Lower lobe of right lung (tissue), 2 donors: ENCODE results near the gene NISCH. TPM values are rescaled to one million over a fixed set of nuclear protein-coding genes. Genes with fewer than 3 reads are reported as not detected.

Experiments
- ATAC-seq, 2 donors: fragments of 200-7000 bp; cut with Tn5 transposase; one replicate each; pipeline ENCODE4 v1.9.1; 2020 to 2022; ENCODE audit warnings: mild to moderate bottlenecking in 2 of 2, moderate library complexity in 2 of 2
- DNase-seq: peaks from one replicate; pipeline ENCODE4 v3.0.0-alpha.2; 2020
- H3K27ac ChIP-seq: fragments of 200-600 bp; one replicate; pipeline ENCODE4 v1.8.0; 2022
- H3K27me3 ChIP-seq: fragments of 200-600 bp; one replicate; pipeline ENCODE4 v1.8.0; 2022; ENCODE audit warnings: low read depth
- H3K36me3 ChIP-seq: fragments of 200-600 bp; one replicate; pipeline ENCODE4 v1.8.0; 2022; ENCODE audit warnings: mild to moderate bottlenecking
- H3K4me1 ChIP-seq: fragments of 200-600 bp; one replicate; pipeline ENCODE4 v1.8.0; 2022
- H3K4me3 ChIP-seq: fragments of 200-600 bp; one replicate; pipeline ENCODE4 v1.8.0; 2022; ENCODE audit warnings: mild to moderate bottlenecking
- H3K9me3 ChIP-seq: fragments of 200-600 bp; one replicate; pipeline ENCODE4 v1.8.0; 2022
- CTCF ChIP-seq: fragments of 200-600 bp; IDR thresholded peaks from one replicate; pipeline ENCODE4 v1.8.0; 2022; ENCODE audit warnings: antibody characterized with exemption, mild to moderate bottlenecking
- intact Hi-C: fragments of 100-400 bp; cut with DNase I; formaldehyde crosslinking; loops from one replicate; pipeline ENCODE4 v1.11.0; 2022
- total RNA-seq: library from RNA; stranded (reverse); fragmentation: NEBNext Ultra II Directional; extraction: Animal tissue kit (Norgen Biotek cat#: 25700); gene quantifications from one replicate; pipeline ENCODE4 v1.2.1, GENCODE V29; 2021
- donor health status: DM: no; HTN: yes; CAD: no; lungs with severe emphysema.

The NISCH gene
- total RNA-seq, 1 donor from 2014 or later = 90.2 TPM

DNA sequence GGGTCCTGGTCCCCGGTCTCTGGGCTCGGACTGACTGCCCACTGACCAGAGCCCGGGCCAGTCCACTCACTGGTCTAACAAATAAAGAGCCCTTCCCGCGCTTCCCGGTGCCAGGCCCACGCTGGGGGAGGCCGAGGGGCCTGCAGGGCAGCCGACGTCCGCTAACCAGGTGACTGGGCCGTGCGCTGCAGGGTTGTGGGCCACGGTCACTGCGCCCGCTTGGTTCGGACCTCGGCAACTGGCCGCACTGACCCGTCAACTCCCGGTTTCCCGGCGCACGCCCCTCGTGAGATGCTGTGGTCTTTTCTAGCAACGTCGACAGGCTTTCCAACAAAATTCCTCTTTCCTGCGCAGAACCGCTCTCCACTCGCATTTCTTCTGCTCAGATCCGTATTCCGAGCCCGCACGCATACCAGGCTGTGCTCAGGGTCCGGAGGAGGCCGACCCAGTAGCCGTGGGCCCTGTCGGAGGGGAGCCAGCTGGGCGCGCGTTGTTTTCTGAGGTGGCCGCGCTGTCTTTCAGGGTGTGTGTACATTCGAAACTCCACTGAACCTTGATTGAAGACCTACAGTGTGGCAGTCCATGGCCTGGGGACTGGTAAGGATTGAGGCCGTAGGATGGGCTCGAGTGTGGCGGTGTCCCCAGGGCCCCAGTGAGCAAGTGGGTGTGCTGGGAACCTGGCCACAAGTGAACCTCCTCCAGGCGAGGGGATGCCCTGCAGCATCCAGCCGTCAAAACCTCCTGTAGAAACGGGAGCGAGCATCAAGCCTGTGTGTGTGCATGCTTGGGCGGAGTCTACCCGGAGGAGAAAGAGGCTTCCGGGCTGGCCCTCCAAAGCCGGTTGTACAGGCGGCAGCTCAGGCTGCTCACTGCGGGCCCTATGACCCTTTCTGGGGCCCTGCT is 79.1 kb downstream of the NISCH start:
- peaks cover 81% of the 10 kb centered on the region for H3K4me1 ChIP-seq
- peak overlapping the region; percentile 64 for H3K4me3 ChIP-seq
- DNase-seq (no peak), ATAC-seq (no peak)
- H3K27me3 ChIP-seq = no peaks in the 10 kb centered on the region
- no peaks in the 10 kb centered on the region for H3K9me3 ChIP-seq
- H3K27ac ChIP-seq = peak overlapping the region; percentile 77
- H3K36me3 ChIP-seq = no peaks in the 10 kb centered on the region
- intact Hi-C loops = no loop called here
- TF ChIP-seq CTCF = no peak

DNA sequence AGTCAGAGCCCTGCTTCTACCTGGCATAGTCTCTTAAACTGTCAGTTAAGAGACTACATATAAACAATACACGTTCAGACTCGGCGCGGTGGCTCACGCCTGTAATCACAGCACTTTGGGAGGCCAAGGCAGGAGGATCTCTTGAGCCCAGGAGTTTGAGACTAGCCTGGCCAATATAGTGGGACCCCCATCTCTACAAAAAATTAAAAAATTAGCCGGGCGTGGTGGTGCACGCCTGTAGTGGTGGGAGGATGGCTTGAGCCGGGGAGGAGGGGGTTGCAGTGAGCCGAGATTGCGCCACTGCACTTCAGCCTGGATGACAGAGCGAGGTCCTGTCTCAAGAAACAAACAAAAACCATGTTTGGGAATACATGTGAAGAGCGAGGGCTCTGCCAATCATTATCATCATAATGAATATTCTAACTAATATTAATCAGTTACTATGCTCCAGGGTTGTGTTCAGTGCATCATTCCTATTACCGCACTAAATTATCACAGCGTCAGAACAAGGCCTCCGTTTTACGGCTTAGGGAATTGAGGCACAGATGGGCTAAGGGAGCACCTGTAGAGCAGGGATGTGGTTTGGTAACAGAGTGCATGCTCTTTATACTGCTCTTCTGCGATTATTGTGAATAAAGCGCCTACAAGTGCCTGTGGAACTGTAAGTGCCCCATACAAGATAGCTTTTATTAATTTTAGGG is 80.2 kb downstream of the NISCH start:
- Histone ChIP-seq H3K4me3 (peak overlapping the region; percentile 68), H3K9me3 (no peaks in the 10 kb centered on the region), H3K36me3 (peaks cover 8% of the 10 kb centered on the region), H3K27ac (no peak overlapping the region), H3K27me3 (no peaks in the 10 kb centered on the region), H3K4me1 (peaks cover 81% of the 10 kb centered on the region)
- intact Hi-C loops = no loop called here
- ATAC-seq = no peak
- no peak for DNase-seq
- no peak for TF ChIP-seq CTCF

DNA sequence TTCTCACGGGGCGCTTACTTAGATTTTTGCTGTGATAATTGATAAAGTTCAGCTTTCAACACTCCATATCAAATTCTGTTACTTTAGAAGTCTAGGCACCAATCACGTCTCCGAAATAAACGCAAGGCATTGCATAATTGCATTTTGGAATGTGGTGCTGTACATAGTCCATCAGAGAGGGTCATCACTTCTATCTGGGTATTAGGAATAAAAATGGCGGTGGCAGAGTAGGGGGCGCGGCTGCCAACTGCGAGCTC is 80.6 kb downstream of the NISCH start:
- peak overlapping the region; percentile 68 for H3K4me3 ChIP-seq
- no peak overlapping the region for H3K27ac ChIP-seq
- H3K4me1 ChIP-seq = peaks cover 77% of the 10 kb centered on the region
- no peak for TF ChIP-seq CTCF
- H3K9me3 ChIP-seq = no peaks in the 10 kb centered on the region
- H3K36me3 ChIP-seq = peaks cover 12% of the 10 kb centered on the region
- intact Hi-C loops = no loop called here
- no peaks in the 10 kb centered on the region for H3K27me3 ChIP-seq
- DNase-seq (no peak), ATAC-seq (no peak)

- Histone ChIP-seq H3K27me3 (no peaks in the 10 kb centered on the region), H3K27ac (peak within 1 kb of the TSS; percentile 89), H3K36me3 (peaks cover 18% of the 10 kb centered on the region), H3K4me3 (peak within 1 kb of the TSS; percentile 68), H3K9me3 (no peaks in the 10 kb centered on the region), H3K4me1 (peaks cover 71% of the 10 kb centered on the region)
- ATAC-seq = peak; percentile 96 to 97
- peak; percentile 99 for DNase-seq
- intact Hi-C loops = no loop called here
- TF ChIP-seq CTCF = peak; percentile 30
These were observed 81.2 kb downstream of the NISCH start, which contains the start of gene UQCC5 for GRCh38 chr3:52536369-52537164. Gene UQCC5, plus strand, starts transcription at chr3:52536605. Its CDS starts 151 bp downstream, at chr3:52536756.

DNA sequence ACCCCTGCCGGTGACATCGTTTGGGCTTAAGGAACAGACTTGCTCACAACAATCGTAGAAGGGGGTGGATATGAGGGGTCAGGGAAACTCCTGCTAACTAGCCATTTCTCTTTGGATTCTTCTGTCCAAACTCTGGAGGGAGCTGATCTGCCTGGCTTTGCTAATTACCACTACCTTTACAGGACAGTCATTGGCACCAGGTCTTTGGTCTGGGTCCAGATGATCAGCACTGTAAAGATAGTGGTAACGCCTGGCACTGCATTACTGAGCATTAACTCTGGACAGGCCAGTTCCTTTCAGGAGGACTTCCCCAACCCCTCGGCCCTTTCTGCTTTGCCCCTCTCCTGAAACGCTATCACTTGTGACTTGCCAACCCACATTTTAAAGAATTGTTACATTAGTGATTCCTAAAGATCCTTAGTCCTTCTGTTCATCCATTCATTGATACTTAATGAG is 81.8 kb downstream of the NISCH start:
- Histone ChIP-seq H3K27me3 (no peaks in the 10 kb centered on the region), H3K4me3 (peak overlapping the region; percentile 68), H3K9me3 (no peaks in the 10 kb centered on the region), H3K36me3 (peaks cover 22% of the 10 kb centered on the region), H3K4me1 (peaks cover 65% of the 10 kb centered on the region), H3K27ac (peak overlapping the region; percentile 89)
- ATAC-seq (no peak), DNase-seq (no peak)
- no peak for TF ChIP-seq CTCF
- intact Hi-C loops = no loop called here
